Ishikawa (cell line): Measurements from ENCODE around the gene DPH1.

ENCODE experiments used
- CEBPB ChIP-seq: IDR thresholded peaks from 2 replicates; pipeline ENCODE4 v1.6.1; 2012
- CREB1 ChIP-seq: IDR thresholded peaks from 2 replicates; pipeline ENCODE4 v1.6.1; 2012; ENCODE audit warnings: low read depth
- EGR1 ChIP-seq: IDR thresholded peaks from 2 replicates; pipeline ENCODE4 v1.6.1; 2012
- EP300 ChIP-seq: IDR thresholded peaks from 2 replicates; pipeline ENCODE4 v1.6.1; 2012; ENCODE audit warnings: borderline replicate concordance
- FOXM1 ChIP-seq: IDR thresholded peaks from 2 replicates; pipeline ENCODE4 v1.6.1; 2012; ENCODE audit warnings: low read depth, borderline replicate concordance
- MAX ChIP-seq: IDR thresholded peaks from 2 replicates; pipeline ENCODE4 v1.6.1; 2012
- NFIC ChIP-seq: IDR thresholded peaks from 2 replicates; pipeline ENCODE4 v1.6.1; 2012
- RAD21 ChIP-seq: IDR thresholded peaks from 2 replicates; pipeline ENCODE4 v1.6.1; 2012; ENCODE audit warnings: low read depth
- TAF1 ChIP-seq: IDR thresholded peaks from 2 replicates; pipeline ENCODE4 v1.6.1; 2012; ENCODE audit warnings: low read depth, mild to moderate bottlenecking
- TCF12 ChIP-seq: IDR thresholded peaks from 2 replicates; pipeline ENCODE4 v1.6.1; 2012; ENCODE audit warnings: low read depth
- TEAD4 ChIP-seq: IDR thresholded peaks from 2 replicates; pipeline ENCODE4 v1.6.1; 2012
- USF1 ChIP-seq: IDR thresholded peaks from 2 replicates; pipeline ENCODE4 v1.6.1; 2012
- YY1 ChIP-seq: IDR thresholded peaks from 2 replicates; pipeline ENCODE4 v1.6.1; 2012; ENCODE audit warnings: low read depth
- ZBTB7A ChIP-seq: IDR thresholded peaks from 2 replicates; pipeline ENCODE4 v1.6.1; 2012; ENCODE audit warnings: low read depth
- TF ChIP-seq, protein P1 (sequence below): IDR thresholded peaks from 2 replicates; pipeline ENCODE4 v1.6.1; 2012; ENCODE audit warnings: low read depth, mild to moderate bottlenecking

Gene DPH1

GRCh38 chr17:2081564-2081963, 51.6 kb downstream of the DPH1 start:
- TF ChIP-seq EGR1 (no peak), CREB1 (no peak), EP300 (no peak), USF1 (no peak), NFIC (no peak), YY1 (no peak), ZBTB7A (no peak), FOXM1 (no peak), CEBPB (no peak), TCF12 (no peak), TAF1 (no peak), TEAD4 (no peak)
- TF ChIP-seq, protein P1, sequence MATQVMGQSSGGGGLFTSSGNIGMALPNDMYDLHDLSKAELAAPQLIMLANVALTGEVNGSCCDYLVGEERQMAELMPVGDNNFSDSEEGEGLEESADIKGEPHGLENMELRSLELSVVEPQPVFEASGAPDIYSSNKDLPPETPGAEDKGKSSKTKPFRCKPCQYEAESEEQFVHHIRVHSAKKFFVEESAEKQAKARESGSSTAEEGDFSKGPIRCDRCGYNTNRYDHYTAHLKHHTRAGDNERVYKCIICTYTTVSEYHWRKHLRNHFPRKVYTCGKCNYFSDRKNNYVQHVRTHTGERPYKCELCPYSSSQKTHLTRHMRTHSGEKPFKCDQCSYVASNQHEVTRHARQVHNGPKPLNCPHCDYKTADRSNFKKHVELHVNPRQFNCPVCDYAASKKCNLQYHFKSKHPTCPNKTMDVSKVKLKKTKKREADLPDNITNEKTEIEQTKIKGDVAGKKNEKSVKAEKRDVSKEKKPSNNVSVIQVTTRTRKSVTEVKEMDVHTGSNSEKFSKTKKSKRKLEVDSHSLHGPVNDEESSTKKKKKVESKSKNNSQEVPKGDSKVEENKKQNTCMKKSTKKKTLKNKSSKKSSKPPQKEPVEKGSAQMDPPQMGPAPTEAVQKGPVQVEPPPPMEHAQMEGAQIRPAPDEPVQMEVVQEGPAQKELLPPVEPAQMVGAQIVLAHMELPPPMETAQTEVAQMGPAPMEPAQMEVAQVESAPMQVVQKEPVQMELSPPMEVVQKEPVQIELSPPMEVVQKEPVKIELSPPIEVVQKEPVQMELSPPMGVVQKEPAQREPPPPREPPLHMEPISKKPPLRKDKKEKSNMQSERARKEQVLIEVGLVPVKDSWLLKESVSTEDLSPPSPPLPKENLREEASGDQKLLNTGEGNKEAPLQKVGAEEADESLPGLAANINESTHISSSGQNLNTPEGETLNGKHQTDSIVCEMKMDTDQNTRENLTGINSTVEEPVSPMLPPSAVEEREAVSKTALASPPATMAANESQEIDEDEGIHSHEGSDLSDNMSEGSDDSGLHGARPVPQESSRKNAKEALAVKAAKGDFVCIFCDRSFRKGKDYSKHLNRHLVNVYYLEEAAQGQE, result no peak

- TF ChIP-seq RAD21, result no peak
Observed at GRCh38 chr17:2082003-2082781, 52.2 kb downstream of the DPH1 start.

- TF ChIP-seq MAX (no peak), CREB1 (no peak), EGR1 (no peak), ZBTB7A (no peak), YY1 (no peak), FOXM1 (no peak), USF1 (no peak), EP300 (no peak), NFIC (no peak), RAD21 (no peak)
Observed at GRCh38 chr17:2083613-2084035, 53.7 kb downstream of the DPH1 start.

DNA sequence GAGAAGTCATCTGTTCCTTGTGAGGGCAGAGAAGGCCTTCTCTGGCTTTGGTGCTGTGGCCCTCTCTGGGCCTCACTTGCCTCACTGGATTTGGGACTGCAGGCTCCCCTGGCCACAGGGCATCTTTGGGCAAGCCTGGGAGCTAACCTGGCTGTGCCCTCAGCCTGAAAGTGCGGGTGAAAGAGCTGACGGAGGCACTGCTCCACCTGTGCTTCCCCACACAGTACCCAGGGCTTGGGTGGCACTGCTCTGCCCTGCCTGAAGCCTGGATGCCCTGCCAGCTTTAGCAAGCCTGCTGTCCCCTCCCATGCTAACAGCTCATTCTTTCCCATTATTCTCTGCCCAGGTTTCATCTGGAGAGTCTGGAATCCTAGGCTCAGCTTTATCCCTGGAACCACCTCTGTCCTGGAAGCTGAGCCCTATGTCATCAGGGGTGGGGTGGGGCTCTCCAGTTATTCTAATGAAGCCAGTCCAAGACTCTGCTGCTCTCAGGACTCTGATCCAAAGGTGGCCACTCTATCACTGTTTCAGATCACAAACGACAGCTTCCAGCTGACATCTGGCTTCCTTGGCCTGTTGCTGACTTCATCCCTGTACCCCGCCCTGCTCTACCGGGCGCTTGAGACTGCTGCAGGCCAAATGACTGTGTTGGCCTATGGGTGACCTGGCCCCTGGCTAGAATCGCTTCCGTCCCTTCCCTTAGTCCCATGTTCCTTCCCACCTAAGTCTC, 54.2 kb downstream of the DPH1 start:
- TF ChIP-seq RAD21 (no peak), FOXM1 (no peak), MAX (no peak), TEAD4 (no peak), NFIC (no peak), EP300 (no peak), CEBPB (no peak), TCF12 (no peak), USF1 (no peak), CREB1 (no peak), ZBTB7A (no peak), TAF1 (no peak), YY1 (no peak), EGR1 (no peak)
- TF ChIP-seq, protein P1, result no peak

DNA sequence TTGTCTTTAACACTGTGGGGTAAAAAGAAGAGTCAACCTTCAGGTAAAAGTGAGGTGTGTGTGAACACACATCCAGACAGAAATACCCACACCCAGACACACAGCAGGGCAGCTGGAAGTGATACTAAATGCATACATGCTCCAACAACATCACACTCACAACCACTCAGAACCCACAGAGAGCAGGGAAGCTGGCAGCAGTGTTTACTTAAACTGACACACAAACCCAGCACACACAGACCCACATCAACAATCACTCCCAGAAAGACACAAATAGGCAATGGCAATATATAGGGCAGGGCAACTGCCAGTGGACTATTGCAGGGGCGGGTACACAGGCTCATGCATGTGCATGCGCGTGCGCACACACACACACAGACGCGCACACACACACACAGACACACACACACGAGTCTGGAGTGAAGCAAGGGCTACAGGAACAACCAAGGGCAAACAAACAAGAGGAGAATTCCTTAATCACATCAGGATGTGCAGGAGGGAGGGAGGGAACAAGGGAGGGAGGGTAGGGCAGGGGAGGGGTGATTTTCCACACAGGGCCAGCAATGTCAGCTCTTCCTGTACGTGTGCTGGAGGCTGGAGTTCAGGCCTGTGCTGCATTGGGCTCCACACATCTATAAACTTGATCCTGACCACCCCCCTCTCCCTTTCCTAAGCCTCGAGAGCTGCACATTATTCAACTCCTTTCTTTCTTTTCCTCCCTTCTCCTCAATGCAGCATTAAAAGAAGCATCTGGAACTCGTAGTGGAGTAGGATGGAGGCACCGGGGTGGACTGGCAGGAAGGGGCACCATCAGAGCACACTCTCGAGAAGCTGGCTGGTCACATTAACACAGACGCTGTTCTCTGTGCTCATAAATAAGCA, 55.1 kb downstream of the DPH1 start:
- TF ChIP-seq, protein P1, result no peak
- TF ChIP-seq YY1 (no peak), EP300 (no peak), NFIC (no peak), TEAD4 (no peak), MAX (no peak), USF1 (no peak)
